B cell (primary cell): ENCODE results near the gene EXOC7.

Source experiments
- CTCF ChIP-seq: fragments of 200-600 bp; IDR thresholded peaks from one replicate; pipeline ENCODE4 v1.8.0; 2022; ENCODE audit warnings: antibody characterized with exemption, mild to moderate bottlenecking
- EZH2 ChIP-seq: IDR thresholded peaks from 2 replicates; pipeline ENCODE4 v1.6.1; 2012; ENCODE audit warnings: borderline replicate concordance, low read depth, mild to moderate bottlenecking, moderate library complexity, low read length; ENCODE audit not compliant: insufficient read depth, poor library complexity, severe bottlenecking

GRCh38 chr17:76136276-76137000 is 32.9 kb upstream of the EXOC7 start:
- TF ChIP-seq CTCF (no peak), EZH2 (no peak)
